ENCODE data around the gene FKBP11.
"Not testable (repeated sequence)": the region's sequence is repeated elsewhere in the genome, so short reads cannot be mapped to it uniquely, and the experiment has no call there.

The FKBP11 gene

DNA sequence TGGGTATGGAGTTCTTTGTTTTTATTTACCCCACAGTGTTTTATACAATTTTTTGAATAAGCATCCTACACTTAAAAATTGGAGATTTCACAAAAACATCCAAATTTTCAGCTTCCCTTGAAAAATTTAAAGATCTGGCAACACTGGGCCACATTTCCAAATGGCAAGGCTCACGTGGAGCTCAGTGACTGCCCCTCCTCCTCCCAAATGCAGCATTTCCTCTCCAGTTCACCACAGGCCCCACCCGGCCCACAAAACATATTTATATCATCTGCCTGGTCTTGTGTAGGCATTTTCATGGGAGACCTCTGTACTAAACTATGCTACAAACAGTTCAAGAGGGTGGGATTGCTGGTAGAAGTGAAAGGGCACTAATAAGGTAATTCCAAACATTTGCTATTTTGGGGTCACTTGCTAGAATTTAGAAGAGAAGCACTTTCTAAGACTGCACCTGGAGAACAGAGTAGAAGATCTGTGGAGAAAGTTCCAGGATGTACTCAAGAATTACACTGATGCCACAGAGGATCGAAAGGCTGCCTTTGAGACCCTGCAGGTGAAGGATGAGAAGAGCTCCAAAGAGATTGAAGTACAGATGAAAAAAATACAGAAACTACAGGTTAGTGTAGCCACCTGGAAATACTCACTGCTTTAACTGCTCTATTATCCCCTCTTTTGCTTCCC is 7.3 kb downstream of the FKBP11 start:
- no peak for DNase-seq (ENCODE audit: low read depth)

DNA sequence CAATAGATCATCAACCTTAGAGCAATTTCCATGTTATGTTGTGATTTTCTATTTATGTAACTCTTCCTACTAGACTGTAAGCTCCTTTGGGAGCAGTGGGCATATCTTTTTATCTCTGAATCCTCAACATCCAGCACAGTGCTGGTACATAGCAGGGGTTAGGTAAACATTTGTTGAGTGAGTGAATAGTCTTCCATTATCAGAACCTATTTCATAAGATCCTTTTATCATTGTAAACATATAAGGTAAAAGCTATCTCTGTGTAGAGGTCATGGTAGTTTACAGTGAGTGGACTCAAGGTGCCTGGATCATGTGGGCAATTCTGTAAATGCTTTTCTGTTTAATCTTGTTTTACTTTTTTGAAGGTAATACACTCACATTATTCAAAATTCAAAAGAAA is 15.1 kb downstream of the FKBP11 start:
- no peak for DNase-seq (ENCODE audit: low read depth)
- no peak overlapping the region for H3K4me3 ChIP-seq (ENCODE audit: low read depth, low read length)

More for the DNA sequence above, 7.3 kb downstream of the FKBP11 start:
- no peak overlapping the region for H3K4me3 ChIP-seq (ENCODE audit: low read depth, low read length)

DNA sequence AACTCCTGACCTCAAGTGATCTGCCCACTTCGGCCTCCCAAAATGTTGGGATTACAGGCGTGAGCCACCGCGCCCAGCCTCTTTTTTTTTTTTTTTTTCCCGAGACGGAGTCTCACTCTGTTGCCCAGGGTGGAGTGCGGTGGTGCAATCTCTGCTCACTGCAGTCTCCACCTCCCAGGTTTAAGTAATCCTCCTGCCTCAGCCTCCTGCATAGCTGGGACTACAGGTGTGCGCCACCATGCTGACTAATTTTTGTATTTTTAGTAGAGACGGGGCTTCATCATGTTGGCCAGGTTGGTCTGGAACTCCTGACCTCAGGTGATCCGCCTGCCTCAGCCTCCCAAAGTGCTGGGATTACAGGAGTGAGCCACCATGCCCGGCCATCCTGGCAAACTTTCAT is 15.6 kb downstream of the FKBP11 start:
- not testable (repeated sequence) for DNase-seq (ENCODE audit: low read depth); H3K4me3 ChIP-seq (ENCODE audit: low read depth, low read length)

DNA sequence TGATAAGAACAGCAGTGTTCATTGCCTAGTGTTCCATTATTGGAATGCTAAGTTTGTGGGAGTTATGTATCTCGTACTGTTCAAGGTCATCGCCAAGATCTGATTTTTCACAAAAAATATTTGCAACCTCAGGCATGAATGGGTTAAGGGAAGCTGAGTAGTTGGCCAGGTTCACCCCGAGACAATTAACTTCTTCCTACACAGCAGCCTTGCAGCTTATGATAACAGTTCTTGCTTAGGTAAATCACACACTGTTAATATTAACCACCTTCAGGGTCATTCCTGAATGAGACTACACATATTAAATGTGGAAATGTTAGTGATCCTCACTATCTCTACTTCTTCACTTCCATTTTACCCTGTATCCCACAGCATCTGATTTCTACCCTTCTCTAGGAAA is 18.0 kb downstream of the FKBP11 start:
- no peak overlapping the region for H3K4me3 ChIP-seq (ENCODE audit: low read depth, low read length)
- no peak for DNase-seq (ENCODE audit: low read depth)

DNA sequence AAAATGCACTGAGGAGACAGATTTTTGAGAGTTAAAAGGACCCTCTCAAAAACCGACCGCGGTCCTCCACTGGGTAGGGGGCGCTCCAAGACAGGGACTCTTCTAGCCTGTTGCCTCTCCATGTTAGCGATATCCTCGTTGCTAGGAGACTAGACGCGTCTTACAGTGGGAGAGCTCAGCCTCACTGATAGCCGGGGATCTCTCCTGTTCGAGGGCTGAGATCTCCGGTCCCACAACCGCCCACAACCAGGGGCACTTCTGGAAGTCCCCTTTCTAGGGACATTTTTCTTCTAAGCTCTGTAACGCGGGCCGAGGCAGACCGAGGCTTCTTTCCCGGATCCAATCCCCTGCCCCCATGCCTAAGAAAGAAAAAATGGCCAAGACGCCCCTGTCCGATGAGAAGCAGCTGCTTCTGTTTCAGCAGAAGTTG is 21.3 kb downstream of the FKBP11 start:
- H3K4me3 ChIP-seq (ENCODE audit: low read depth, low read length) = peak overlapping the region; percentile 50
- DNase-seq (ENCODE audit: low read depth) = no peak

DNA sequence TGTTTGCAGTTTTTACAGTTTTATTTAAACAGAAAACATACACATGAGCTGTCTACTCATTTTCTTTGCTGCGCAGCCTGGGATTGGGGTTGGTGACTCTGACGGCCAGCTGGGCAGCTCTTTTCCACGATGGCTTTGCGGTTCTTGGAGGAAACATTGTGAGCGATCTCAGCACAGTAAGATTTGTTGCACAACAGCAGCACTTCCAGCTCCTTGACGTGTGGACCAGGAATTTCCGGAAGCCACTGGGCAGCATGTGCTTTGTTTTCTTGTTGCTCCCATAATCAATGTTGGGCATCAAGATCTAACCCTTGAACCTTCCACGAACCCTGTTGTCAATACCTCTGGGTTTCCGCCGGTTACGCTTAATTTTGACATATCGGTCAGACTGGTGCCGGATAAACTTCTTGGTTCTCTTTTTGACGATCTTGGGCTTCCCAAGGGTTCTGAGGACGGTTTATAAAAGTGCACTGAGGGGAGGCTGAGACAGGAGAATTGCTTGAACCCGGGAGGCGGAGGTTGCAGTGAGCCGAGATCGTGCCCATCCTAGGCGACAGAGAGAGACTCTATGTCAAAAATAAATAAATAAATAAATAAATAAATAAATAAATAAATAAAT is 21.8 kb downstream of the FKBP11 start:
- no peak overlapping the region for H3K4me3 ChIP-seq (ENCODE audit: low read depth, low read length)
- DNase-seq (ENCODE audit: low read depth) = no peak

DNA sequence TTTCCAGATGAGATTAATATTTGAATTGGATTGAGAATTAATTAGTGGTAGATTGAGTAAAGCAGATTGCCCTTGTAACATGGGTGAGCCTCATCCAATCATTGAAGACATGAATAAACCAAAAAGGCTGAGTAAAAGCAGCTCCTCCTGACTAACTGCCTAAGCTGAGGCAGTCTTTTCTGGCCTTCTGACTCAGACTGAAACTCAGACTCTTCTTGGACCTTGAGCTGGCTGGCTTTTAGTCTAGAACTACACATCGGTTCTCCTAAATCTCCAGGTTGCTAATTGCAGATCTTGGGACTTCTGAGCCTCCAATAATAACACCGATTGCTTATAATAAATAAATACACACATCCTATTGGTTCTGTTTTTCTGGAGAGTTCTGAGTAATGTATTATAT is 24.0 kb downstream of the FKBP11 start:
- no peak overlapping the region for H3K4me3 ChIP-seq (ENCODE audit: low read depth, low read length)
- DNase-seq (ENCODE audit: low read depth) = no peak

DNA sequence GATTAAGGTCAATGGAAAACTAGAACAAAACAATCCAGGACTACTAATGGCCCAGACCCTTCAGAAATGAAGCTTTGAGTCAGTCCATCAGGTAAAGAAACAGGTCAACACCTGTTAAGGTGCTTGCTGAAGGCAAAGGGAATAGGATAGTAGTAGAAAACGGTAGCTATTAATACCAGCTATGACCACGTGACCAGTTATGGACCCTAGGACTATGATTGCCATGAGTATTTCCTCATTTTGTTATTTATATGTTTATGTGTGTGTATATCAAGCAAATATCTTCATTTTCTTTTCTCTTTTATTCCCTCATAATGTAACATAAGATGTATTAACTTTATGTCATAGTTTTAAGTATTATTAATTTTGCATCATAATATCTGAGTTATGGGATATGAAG is 25.6 kb downstream of the FKBP11 start:
- DNase-seq (ENCODE audit: low read depth) = no peak
- H3K4me3 ChIP-seq (ENCODE audit: low read depth, low read length) = no peak overlapping the region

DNA sequence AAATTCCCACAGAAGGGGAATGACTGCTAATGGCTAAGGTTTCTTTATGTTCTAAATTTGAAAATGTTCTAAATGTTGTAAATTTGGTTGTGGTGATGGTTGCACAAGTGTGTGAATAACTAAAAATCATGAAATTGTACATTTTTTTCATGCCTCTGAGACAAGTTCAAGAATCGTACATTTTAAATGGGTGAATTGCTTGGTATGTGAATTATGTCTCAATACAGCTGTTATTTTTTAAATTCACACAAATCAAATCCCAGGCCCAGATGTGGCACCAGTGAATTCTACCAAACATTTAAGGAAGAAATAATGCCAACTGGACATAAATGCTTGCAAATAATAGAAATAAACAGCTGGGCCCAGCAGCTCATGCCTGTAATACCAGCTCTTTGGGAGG is 31.0 kb downstream of the FKBP11 start:
- no peak for DNase-seq (ENCODE audit: low read depth)
- no peak overlapping the region for H3K4me3 ChIP-seq (ENCODE audit: low read depth, low read length)

DNA sequence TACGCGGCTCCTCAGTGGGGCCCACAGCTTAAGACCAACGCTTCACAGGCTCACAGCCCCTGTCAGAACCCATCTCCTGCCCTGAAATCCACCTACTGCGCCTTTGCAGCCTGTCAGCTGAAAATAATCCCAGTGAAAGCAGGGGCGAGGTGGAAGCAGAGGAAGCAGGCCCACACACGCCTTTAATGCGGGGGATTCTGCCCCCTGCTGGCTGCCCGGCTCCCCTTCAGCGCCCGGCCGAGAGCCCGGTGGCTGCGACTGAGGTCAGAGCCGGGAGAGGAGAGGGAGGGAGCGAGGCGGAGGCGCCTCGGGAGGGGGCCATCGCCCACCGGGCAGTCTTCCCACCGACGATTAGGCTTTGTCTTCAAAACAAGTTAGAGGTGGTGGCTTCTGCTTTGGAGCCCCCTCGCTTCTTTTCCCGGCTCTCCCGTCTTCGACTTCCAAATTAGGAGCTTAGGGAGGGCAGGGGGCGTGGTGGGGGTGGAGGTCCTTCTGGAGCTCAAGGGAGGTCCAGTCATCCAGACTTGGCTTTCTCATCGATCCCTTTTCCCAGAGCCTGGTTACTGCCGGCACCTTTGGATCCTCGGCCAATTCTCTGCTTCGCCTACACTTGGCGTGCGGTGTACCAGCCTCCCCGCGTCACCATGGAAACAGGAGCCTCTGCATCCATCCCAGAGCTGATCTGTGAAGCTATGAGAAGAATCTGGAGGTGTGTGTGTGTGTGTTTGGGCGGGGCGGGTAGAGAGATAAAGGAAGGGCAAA is 34.5 kb downstream of the FKBP11 start:
- H3K4me3 ChIP-seq (ENCODE audit: low read depth, low read length) = peak overlapping the region; percentile 31
- DNase-seq (ENCODE audit: low read depth) = peak; percentile 15

DNA sequence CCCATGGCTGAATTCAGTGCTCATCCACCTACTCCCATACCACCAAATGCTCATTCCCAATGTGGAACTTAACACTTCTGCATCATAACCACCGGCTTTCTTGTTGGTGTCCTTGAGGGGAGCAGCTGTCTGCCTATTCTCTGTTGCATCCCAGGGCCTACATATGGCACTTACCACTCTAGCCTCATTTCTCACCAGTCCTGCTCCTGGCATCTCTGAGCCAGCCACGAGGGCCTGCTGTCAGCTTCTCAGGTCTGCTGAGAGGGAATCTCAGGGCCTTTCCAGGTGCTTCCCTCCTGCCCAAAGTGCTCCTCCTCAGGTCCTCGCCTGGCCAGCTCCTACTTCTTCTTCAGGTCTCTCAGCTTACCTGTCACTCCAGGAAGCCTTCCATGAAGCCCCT is 35.6 kb downstream of the FKBP11 start:
- DNase-seq (ENCODE audit: low read depth) = no peak
- H3K4me3 ChIP-seq (ENCODE audit: low read depth, low read length) = no peak overlapping the region

DNA sequence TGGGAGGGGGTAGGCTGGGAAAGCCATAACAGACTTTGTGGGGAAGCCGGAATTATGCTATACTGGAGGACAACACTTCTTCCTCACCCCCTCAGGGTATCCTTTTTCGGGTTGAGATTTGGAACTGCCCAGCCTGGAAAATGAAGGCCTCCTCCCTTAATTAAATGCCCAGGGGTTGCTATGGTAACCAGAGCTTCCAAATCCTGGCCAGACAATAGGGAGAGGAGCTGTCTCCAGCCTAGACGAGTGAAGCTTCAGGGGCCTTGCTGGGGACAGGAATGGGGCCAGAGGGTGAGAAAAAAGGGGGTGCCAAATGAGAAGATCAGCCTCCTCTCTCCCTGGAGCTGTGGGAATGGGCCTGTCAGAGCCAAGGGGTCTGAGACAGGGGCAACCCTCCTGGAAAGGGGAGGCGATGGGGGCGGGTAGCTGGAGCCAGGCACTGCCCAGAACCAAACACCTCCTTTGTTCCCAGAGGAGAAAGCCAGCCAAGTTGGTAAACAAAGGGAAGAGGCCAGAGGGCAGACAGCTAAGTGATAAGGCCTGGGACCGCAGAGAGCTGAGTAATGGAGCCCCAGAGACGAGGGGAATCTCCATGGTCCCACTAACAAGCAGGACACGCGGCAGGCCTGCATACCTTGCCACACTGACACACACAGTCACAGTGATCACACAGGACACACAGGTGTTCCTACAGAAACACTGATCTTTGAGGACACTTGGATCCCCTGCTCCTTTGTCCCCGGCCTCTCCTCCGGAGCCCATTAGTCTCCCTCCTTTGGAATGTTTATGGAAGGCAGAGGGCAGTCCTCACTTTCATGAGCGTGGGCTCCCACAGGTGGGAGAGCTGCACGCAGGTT is 41.8 kb downstream of the FKBP11 start:
- no peak overlapping the region for H3K4me3 ChIP-seq (ENCODE audit: low read depth, low read length)
- no peak for DNase-seq (ENCODE audit: low read depth)

DNA sequence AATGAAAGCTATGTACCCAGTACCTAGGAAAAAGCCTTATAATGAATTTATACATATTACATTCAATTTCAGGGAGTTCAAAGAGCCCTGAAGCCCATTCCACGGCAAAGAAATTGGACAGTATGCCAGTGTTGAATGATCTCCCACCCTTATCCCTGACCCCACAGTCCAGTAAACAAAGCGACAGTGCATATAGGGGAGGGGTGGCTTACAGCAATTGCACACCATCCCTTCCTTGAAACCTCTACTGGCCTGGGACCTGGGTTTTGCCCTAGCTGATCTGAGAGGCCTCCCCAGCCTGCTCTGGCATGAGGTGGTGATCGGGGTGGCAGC is 42.4 kb downstream of the FKBP11 start:
- H3K4me3 ChIP-seq (ENCODE audit: low read depth, low read length) = no peak overlapping the region
- DNase-seq (ENCODE audit: low read depth) = no peak

DNA sequence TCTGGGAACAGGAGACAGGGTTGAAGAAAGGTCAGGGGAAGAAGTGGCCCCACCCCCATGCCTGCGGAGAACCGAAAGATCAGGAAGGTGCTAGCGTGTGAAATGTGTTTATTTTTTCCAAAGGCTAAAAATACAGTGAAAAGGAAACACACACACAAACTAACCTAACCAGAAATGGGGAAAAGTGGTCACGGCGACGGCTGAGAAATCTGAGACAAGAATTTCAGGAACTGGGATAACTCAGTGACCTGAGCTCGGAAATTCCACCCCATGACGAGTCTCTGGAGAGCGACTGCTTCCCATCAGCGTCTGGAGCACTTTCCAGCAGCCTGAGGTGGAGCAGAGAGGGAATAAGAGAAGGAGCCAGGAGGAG is 43.0 kb downstream of the FKBP11 start:
- no peak overlapping the region for H3K4me3 ChIP-seq (ENCODE audit: low read depth, low read length)
- no peak for DNase-seq (ENCODE audit: low read depth)

DNA sequence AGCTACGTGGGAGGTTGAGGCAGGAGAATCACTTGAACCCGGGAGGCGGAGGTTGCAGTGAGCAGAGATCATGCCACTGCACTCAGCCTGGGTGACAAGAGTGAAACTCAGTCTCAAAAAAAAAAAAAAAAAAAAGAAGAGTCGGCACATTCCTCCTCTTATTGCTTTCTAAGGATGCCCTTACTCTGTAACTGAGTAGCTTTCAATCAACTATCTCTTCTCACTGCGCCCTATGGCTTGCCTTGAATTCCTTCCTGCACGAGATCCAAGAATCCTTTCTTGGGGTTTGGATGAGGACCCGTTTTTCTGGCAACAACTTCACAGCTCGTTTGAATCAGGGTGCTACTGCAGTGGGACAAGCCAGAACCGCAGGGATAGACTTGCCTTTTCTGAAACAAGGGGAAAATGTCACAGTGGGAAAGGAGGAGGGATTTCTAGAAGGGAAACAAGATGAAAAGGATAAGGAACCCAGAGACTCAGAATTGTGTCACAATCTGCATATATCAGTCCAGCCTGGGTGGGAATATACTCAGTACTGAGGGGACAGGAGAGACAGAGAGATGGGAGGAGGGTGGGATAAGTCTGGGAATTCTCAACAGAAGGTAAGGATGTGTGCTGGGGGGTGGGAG is 43.5 kb downstream of the FKBP11 start:
- no peak for DNase-seq (ENCODE audit: low read depth)
- no peak overlapping the region for H3K4me3 ChIP-seq (ENCODE audit: low read depth, low read length)

DNA sequence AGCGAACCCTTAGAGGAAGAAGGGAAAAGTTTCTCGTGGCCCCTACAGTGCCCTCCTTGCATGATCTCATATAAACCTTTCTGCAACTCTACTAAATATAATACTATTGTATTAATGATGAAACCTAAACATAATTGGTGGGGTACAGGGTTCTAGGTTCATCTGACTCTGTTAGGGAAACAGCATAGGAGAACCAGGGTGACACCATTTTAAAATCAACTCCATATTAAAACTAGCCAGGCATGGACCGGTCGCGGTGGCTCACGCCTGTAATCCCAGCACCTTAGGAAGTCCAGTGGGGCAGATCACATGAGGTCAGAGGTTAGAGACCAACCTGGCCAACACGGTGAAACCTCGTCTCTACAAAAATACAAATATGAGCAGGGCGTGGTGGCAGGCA is 44.6 kb downstream of the FKBP11 start:
- no peak for DNase-seq (ENCODE audit: low read depth)
- no peak overlapping the region for H3K4me3 ChIP-seq (ENCODE audit: low read depth, low read length)

DNA sequence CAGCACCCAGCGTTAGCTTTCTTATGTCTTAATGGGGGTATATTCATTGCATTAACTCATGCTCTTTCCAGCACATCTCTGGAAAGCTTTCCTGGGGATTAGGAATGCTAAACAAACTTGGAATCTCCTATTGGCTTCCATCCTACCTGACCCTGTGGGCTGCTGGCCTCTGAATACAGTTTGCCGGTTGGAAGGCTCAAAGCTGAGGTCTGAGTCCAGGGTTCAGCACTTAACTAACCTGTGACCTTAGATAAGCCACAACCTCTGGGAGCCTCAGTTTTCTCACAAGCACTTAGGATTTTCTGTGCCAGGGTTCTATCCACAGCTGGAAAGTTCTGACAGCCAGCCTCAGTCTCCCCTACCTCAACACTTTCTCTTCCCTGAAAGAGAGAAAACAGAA is 46.7 kb downstream of the FKBP11 start:
- no peak overlapping the region for H3K4me3 ChIP-seq (ENCODE audit: low read depth, low read length)
- DNase-seq (ENCODE audit: low read depth) = no peak

DNA sequence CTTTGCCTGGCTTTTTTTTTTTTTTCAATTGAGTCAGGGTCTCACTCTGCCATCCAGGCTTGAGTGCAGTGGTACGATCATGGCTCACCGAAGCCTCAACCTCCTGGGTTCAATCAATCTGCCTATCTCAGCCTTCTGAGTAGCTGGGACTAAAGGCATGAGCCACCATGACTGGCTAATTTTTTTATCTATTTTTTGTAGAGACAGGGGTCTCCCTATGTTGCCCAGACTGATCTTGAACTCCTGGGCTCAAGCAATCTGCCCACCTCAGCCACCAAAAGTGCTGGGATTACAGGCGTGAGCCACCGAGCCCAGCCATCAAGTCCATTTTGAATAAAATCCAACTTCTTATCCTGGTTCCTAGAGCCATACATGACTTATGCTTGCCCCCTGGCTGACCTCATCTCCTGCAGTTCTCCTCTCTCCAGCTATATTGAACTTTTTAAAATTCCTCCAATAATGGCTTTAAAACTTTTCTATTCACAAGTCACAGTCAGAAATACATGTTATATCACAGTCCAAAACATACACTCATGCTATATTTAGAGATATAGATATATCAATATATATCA is 49.3 kb downstream of the FKBP11 start:
- H3K4me3 ChIP-seq (ENCODE audit: low read depth, low read length) = no peak overlapping the region
- no peak for DNase-seq (ENCODE audit: low read depth)

DNA sequence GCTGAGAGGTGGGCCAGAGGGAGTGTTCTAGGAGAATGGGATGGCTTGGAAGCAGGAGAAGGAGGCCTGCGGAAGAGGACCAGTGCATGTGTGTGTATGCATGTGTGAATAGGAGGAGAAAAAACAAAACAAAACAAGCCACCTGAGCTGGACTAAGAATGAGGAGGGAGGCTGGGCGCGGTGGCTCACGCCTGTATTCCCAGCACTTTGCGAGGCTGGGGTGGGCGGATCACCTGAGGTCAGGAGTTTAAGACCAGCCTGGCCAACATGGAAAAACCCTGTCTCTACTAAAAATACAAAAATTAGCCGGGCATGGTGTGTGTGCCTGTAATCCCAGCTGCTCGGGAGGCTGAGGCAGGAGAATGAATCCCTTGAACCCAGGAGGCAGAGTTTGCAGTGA is 51.8 kb downstream of the FKBP11 start:
- not testable (repeated sequence) for H3K4me3 ChIP-seq (ENCODE audit: low read depth, low read length); DNase-seq (ENCODE audit: low read depth)
